Mucosa of descending colon (tissue), 3 donors: ENCODE data around the gene KNCN. TPM values are rescaled to one million over a fixed set of nuclear protein-coding genes. Genes with fewer than 3 reads are reported as not detected.

Source experiments
- ATAC-seq: fragments of 200-7000 bp; cut with Tn5 transposase; one replicate; pipeline ENCODE4 v1.9.1; 2020; ENCODE audit warnings: mild to moderate bottlenecking, moderate library complexity
- DNase-seq, 3 donors: peaks; one replicate each; pipeline ENCODE4 v3.0.0-alpha.2; 2020
- H3K36me3 ChIP-seq: fragments of 200-600 bp; one replicate; pipeline ENCODE4 v1.8.0; 2021; ENCODE audit warnings: low read depth, mild to moderate bottlenecking
- H3K4me1 ChIP-seq: fragments of 200-600 bp; one replicate; pipeline ENCODE4 v1.8.0; 2021; ENCODE audit warnings: low read depth, mild to moderate bottlenecking
- H3K4me3 ChIP-seq: fragments of 200-600 bp; one replicate; pipeline ENCODE4 v1.8.0; 2021; ENCODE audit warnings: mild to moderate bottlenecking
- H3K9me3 ChIP-seq: fragments of 200-600 bp; one replicate; pipeline ENCODE4 v1.8.0; 2021; ENCODE audit warnings: mild to moderate bottlenecking
- CTCF ChIP-seq: fragments of 200-600 bp; IDR thresholded peaks from one replicate; pipeline ENCODE4 v1.8.0; 2022; ENCODE audit warnings: antibody characterized with exemption, mild to moderate bottlenecking
- intact Hi-C, 2 donors: fragments of 100-400 bp; cut with DNase I in 1 of 2; cut with micrococcal nuclease in 1 of 2; formaldehyde crosslinking; loops; one replicate each; pipeline versions ENCODE4 v1.11.0 to v1.11.1; 2022; cut with DNase I, micrococcal nuclease
- total RNA-seq, 3 donors: library from RNA; stranded (reverse); fragmentation: NEBNext Ultra II Directional in 2 of 3; extraction: Animal tissue kit (Norgen Biotek cat#: 25700) in 2 of 3; gene quantifications; one replicate each; pipeline versions ENCODE4 v1.2.1 to v1.2.4, GENCODE V29; 2021 to 2023
- donor health status: DM: no; HTN: no; CAD: no; lungs with moderate emphysema.
- donor health status: DM: no; HTN: no; CAD: no.
- donor health status: DM: no; HTN: yes; CAD: no.

Gene KNCN
- total RNA-seq, 3 donors from 2014 or later: not detected

- no peak for DNase-seq
- Histone ChIP-seq H3K4me1 (no peaks in the 10 kb centered on the region), H3K9me3 (no peaks in the 10 kb centered on the region), H3K4me3 (no peak overlapping the region), H3K36me3 (peaks cover 1% of the 10 kb centered on the region)
- TF ChIP-seq CTCF: no peak
- no peak for ATAC-seq
- intact Hi-C loops: no loop called here
Measured at GRCh38 chr1:46553506-46553905, 2.1 kb upstream of the KNCN start.

GRCh38 chr1:46552357-46553237 is 1.1 kb upstream of the KNCN start:
- ATAC-seq (no peak), DNase-seq (no peak)
- H3K4me1 ChIP-seq: no peaks in the 10 kb centered on the region
- H3K4me3 ChIP-seq: no peak overlapping the region
- no peaks in the 10 kb centered on the region for H3K9me3 ChIP-seq
- H3K36me3 ChIP-seq: no peaks in the 10 kb centered on the region
- no peak for TF ChIP-seq CTCF
- intact Hi-C loops: no loop called here

GRCh38 chr1:46550751-46551231 is 656 bp downstream of the KNCN start:
- no peak for TF ChIP-seq CTCF
- Histone ChIP-seq H3K4me1 (no peaks in the 10 kb centered on the region), H3K4me3 (no peak overlapping the region), H3K36me3 (no peaks in the 10 kb centered on the region), H3K9me3 (no peaks in the 10 kb centered on the region)
- ATAC-seq (peak; percentile 81), DNase-seq (peak; percentile 38 to 65 (median 40))
- intact Hi-C loops: no loop called here

GRCh38 chr1:46549697-46550681 is 1.5 kb downstream of the KNCN start:
- Histone ChIP-seq H3K4me1 (no peaks in the 10 kb centered on the region), H3K9me3 (no peaks in the 10 kb centered on the region), H3K36me3 (no peaks in the 10 kb centered on the region), H3K4me3 (no peak overlapping the region)
- DNase-seq (peak in 1 of 3 donors; percentile 16), ATAC-seq (peak; percentile 68)
- intact Hi-C loops: no loop called here
- TF ChIP-seq CTCF: no peak

GRCh38 chr1:46547481-46548383 is 3.7 kb downstream of the KNCN start:
- ATAC-seq (peak; percentile 20), DNase-seq (peak in 2 of 3 donors; percentile 14 to 39)
- Histone ChIP-seq H3K4me3 (no peak overlapping the region), H3K4me1 (no peaks in the 10 kb centered on the region), H3K36me3 (no peaks in the 10 kb centered on the region), H3K9me3 (no peaks in the 10 kb centered on the region)
- intact Hi-C loops: no loop called here
- TF ChIP-seq CTCF: no peak
